ENCODE measurements around the gene ABHD14A.

DNA sequence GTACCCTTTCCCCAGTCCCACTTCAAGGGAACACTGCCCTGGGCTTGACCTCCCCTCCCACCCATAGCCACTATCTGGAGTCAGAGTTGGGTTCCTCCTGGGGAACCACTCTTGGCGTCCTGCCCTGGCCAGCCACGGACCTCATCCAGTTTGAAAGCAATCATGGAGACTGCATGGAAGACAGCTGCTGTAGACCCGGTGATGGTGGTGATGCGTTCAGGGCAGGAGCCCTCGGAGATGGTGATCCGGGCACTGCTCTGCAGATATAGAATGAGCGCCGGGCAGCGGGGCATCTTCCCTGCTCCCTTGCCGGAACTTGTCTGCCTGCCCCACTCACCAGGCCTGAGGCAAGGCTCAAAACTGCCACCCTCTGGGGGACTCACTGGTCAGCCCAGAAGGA, 14.5 kb upstream of the ABHD14A start:
- TF ChIP-seq, protein P1, sequence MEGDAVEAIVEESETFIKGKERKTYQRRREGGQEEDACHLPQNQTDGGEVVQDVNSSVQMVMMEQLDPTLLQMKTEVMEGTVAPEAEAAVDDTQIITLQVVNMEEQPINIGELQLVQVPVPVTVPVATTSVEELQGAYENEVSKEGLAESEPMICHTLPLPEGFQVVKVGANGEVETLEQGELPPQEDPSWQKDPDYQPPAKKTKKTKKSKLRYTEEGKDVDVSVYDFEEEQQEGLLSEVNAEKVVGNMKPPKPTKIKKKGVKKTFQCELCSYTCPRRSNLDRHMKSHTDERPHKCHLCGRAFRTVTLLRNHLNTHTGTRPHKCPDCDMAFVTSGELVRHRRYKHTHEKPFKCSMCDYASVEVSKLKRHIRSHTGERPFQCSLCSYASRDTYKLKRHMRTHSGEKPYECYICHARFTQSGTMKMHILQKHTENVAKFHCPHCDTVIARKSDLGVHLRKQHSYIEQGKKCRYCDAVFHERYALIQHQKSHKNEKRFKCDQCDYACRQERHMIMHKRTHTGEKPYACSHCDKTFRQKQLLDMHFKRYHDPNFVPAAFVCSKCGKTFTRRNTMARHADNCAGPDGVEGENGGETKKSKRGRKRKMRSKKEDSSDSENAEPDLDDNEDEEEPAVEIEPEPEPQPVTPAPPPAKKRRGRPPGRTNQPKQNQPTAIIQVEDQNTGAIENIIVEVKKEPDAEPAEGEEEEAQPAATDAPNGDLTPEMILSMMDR (conservative IDR thresholded peaks at IDR 0.05 in 1 of 2, IDR thresholded peaks at IDR 0.05 in 1 of 2; ENCODE audit: extremely low read depth in 1 of 2, insufficient read depth in 1 of 2, low read depth in 1 of 2, low read length in 2 of 2) = no peak
- no peak for TF ChIP-seq EZH2 (IDR thresholded peaks at IDR 0.05; ENCODE audit: borderline replicate concordance, low read length)

All from mammary epithelial cell (primary cell).